Pancreas (tissue), 10 donors: ENCODE data around the gene PDF. TPM values are rescaled to one million over a fixed set of nuclear protein-coding genes. Genes with fewer than 3 reads are reported as not detected.

Source experiments
- ATAC-seq, 4 donors: fragments of 200-7000 bp; cut with Tn5 transposase; one replicate each; pipeline versions ENCODE4 v1.8.0 to v1.9.1; 2020; ENCODE audit warnings: mild to moderate bottlenecking in 4 of 4, moderate library complexity in 4 of 4
- DNase-seq, 6 donors: peaks; one replicate each; pipeline ENCODE4 v3.0.0-alpha.2; 2020
- FAIRE-seq: peaks from 2 replicates; lab custom pipeline; 2012; peaks lifted over from hg19 to GRCh38; lab: Jason Lieb, UNC
- H3K27ac ChIP-seq, 4 donors: fragments of 200-600 bp; sonication (generic); 1 replicate in 3 of 4; 2 replicates in 1 of 4; pipeline versions ENCODE4 v1.5.0 to v1.8.0; 2020
- H3K27me3 ChIP-seq, 4 donors: fragments of 200-600 bp; one replicate each; pipeline ENCODE4 v1.8.0; 2021
- H3K36me3 ChIP-seq, 3 donors: fragments of 200-600 bp; sonication (generic) in 1 of 3; one replicate each; pipeline versions ENCODE4 v1.5.0 to v1.8.0; 2020 to 2021
- H3K4me1 ChIP-seq, 3 donors: fragments of 200-600 bp; one replicate each; pipeline ENCODE4 v1.8.0; 2021
- H3K4me3 ChIP-seq, 4 donors: fragments of 200-600 bp; sonication (generic) in 2 of 4; one replicate each; pipeline versions ENCODE4 v1.5.0 to v1.8.0; 2020 to 2021
- H3K9me3 ChIP-seq, 4 donors: fragments of 200-600 bp; one replicate each; pipeline ENCODE4 v1.8.0; 2021
- CTCF ChIP-seq, 4 donors: fragments of 200-600 bp; sonication (generic) in 3 of 4; IDR thresholded peaks; one replicate each; pipeline versions ENCODE4 v1.5.0 to v1.8.0; 2021; ENCODE audit warnings: antibody characterized with exemption in 4 of 4
- WGBS, 2 donors: extraction: QIAGEN DNeasy Blood & Tissue Kit; methylation state at CpG; one replicate each; pipeline ENCODE4 v1.1.7; 2013; 5-methylcytosine and 5-hydroxymethylcytosine counted together
- intact Hi-C, 3 donors: fragments of 100-400 bp; cut with DNase I; formaldehyde crosslinking; loops; one replicate each; pipeline versions ENCODE4 v1.11.1 to v1.14.2; 2022
- polyA plus RNA-seq, 2 donors: library from polyadenylated mRNA; stranded (reverse); fragments of 200-250 nt; gene quantifications; one replicate each; pipeline ENCODE4 v1.2.3, GENCODE V29; 2013
- total RNA-seq, 6 donors: library from RNA; stranded (reverse); fragmentation: NEBNext Ultra II Directional in 4 of 6; extraction: Animal tissue kit (Norgen Biotek cat#: 25700) in 4 of 6; gene quantifications; one replicate each; pipeline versions ENCODE4 v1.2.1 to v1.2.4, GENCODE V29; 2021 to 2023
- donor health status: healthy with polysubstance abuse.
- donor health status: DM: no; HTN: no; CAD: no; lungs with moderate emphysema.
- donor health status: DM: no; HTN: no; CAD: no.
- donor health status: control.
- donor health status: control.
- donor health status: Bipolar disorder and iron deficiency.
- donor health status: DM: yes; HTN: yes; CAD: no.
- donor health status: DM: no; HTN: no; CAD: no.
- donor health status: DM: no; HTN: no; CAD: no.
- donor health status: DM: yes; HTN: yes; CAD: no.

PDF gene
- total and polyA plus RNA-seq, 8 donors, result 2.2 to 14.0 (median 6.3) TPM

GRCh38 chr16:69307091-69307490 is 23.3 kb downstream of the PDF start:
- DNase-seq (no peak), ATAC-seq (no peak), FAIRE-seq (no peak)
- 42 to 60% methylated on average over 1 of the region's 1 CpG for WGBS, 2 donors
- Histone ChIP-seq H3K36me3 (no peaks in the 10 kb centered on the region), H3K27ac (no peak overlapping the region), H3K27me3 (no peaks in the 10 kb centered on the region), H3K4me3 (no peak overlapping the region), H3K9me3 (no peaks in the 10 kb centered on the region), H3K4me1 (peaks cover 0 to under 1% (median 0%) of the 10 kb centered on the region in 3 donors)
- no peak for TF ChIP-seq CTCF (IDR thresholded peaks at IDR 0.05)
- intact Hi-C loops, result no loop called here

- Histone ChIP-seq H3K36me3 (no peaks in the 10 kb centered on the region), H3K4me3 (no peak overlapping the region), H3K27me3 (no peaks in the 10 kb centered on the region), H3K4me1 (no peaks in the 10 kb centered on the region), H3K9me3 (no peaks in the 10 kb centered on the region), H3K27ac (no peak overlapping the region)
- DNase-seq (no peak), FAIRE-seq (no peak), ATAC-seq (no peak)
- intact Hi-C loops, result no loop called here
- WGBS, 2 donors, result 72 to 84% methylated on average over 1 of the region's 1 CpG
- no peak for TF ChIP-seq CTCF (IDR thresholded peaks at IDR 0.05)
Observed at GRCh38 chr16:69306031-69306430, 24.4 kb downstream of the PDF start.

- FAIRE-seq (no peak), DNase-seq (no peak), ATAC-seq (no peak)
- Histone ChIP-seq H3K4me1 (no peaks in the 10 kb centered on the region), H3K36me3 (no peaks in the 10 kb centered on the region), H3K9me3 (no peaks in the 10 kb centered on the region), H3K27ac (no peak overlapping the region), H3K4me3 (no peak overlapping the region), H3K27me3 (no peaks in the 10 kb centered on the region)
- intact Hi-C loops, result no loop called here
- WGBS, 2 donors, result 91% methylated on average over 4 of the region's 4 CpGs
- TF ChIP-seq CTCF (IDR thresholded peaks at IDR 0.05), result no peak
Observed at GRCh38 chr16:69302301-69302700, 28.1 kb downstream of the PDF start.

- no peaks in the 10 kb centered on the region for H3K9me3 ChIP-seq
- no peak overlapping the region for H3K27ac ChIP-seq
- no peaks in the 10 kb centered on the region for H3K4me1 ChIP-seq
- no peaks in the 10 kb centered on the region for H3K36me3 ChIP-seq
- no peak overlapping the region for H3K4me3 ChIP-seq
- TF ChIP-seq CTCF (IDR thresholded peaks at IDR 0.05), result no peak
- DNase-seq (no peak), FAIRE-seq (no peak), ATAC-seq (no peak)
- no peaks in the 10 kb centered on the region for H3K27me3 ChIP-seq
- intact Hi-C loops, result no loop called here
- 89 to 94% methylated on average over 4 of the region's 4 CpGs for WGBS, 2 donors
Observed at GRCh38 chr16:69301861-69302260, 28.5 kb downstream of the PDF start.

GRCh38 chr16:69301187-69301586 is 29.2 kb downstream of the PDF start:
- no peak overlapping the region for H3K27ac ChIP-seq
- intact Hi-C loops, result no loop called here
- 67 to 80% methylated on average over 1 of the region's 1 CpG for WGBS, 2 donors
- H3K27me3 ChIP-seq, result no peaks in the 10 kb centered on the region
- TF ChIP-seq CTCF (IDR thresholded peaks at IDR 0.05), result no peak
- H3K36me3 ChIP-seq, result no peaks in the 10 kb centered on the region
- ATAC-seq (no peak), DNase-seq (no peak), FAIRE-seq (no peak)
- H3K4me1 ChIP-seq, result no peaks in the 10 kb centered on the region
- H3K4me3 ChIP-seq, result no peak overlapping the region
- no peaks in the 10 kb centered on the region for H3K9me3 ChIP-seq
